NCI-H1436 (cell line): ENCODE data around the gene PPM1L.
"Not testable (repeated sequence)": the region's sequence is repeated elsewhere in the genome, so short reads cannot be mapped to it uniquely, and the experiment has no call there.

Experiments
- DNase-seq: peaks from one replicate; lab custom pipeline; 2025; lab: John Stamatoyannopoulos, UW

The PPM1L gene

GRCh38 chr3:160931474-160931873, 175.4 kb downstream of the PPM1L start:
- DNase-seq, result no peak

- no peak for DNase-seq
Observed at GRCh38 chr3:160935413-160936095, 179.5 kb downstream of the PPM1L start.

- DNase-seq, result no peak
Observed at GRCh38 chr3:160941885-160942494, 186.0 kb downstream of the PPM1L start.

GRCh38 chr3:160943996-160944395, 188.0 kb downstream of the PPM1L start:
- DNase-seq, result no peak

GRCh38 chr3:160945336-160945735, 189.3 kb downstream of the PPM1L start:
- no peak for DNase-seq

- DNase-seq, result no peak
Observed at GRCh38 chr3:160948273-160948672, 192.2 kb downstream of the PPM1L start.

GRCh38 chr3:160949460-160949859, 193.4 kb downstream of the PPM1L start:
- no peak for DNase-seq

GRCh38 chr3:160950542-160950941, 194.5 kb downstream of the PPM1L start:
- DNase-seq, result no peak

GRCh38 chr3:160950954-160951353, 194.9 kb downstream of the PPM1L start:
- DNase-seq, result no peak

- DNase-seq, result no peak
Observed at GRCh38 chr3:160951642-160952487, 195.8 kb downstream of the PPM1L start.

- no peak for DNase-seq
Observed at GRCh38 chr3:160953686-160954085, 197.7 kb downstream of the PPM1L start.

- DNase-seq, result no peak
Observed at GRCh38 chr3:160956785-160957184, 200.8 kb downstream of the PPM1L start.

GRCh38 chr3:160960568-160960967, 204.5 kb downstream of the PPM1L start:
- no peak for DNase-seq

GRCh38 chr3:160963949-160964348, 207.9 kb downstream of the PPM1L start:
- no peak for DNase-seq

GRCh38 chr3:160968761-160969160, 212.7 kb downstream of the PPM1L start:
- DNase-seq, result no peak

GRCh38 chr3:160973067-160973809, 217.2 kb downstream of the PPM1L start:
- no peak for DNase-seq

- no peak for DNase-seq
Observed at GRCh38 chr3:160977773-160978172, 221.7 kb downstream of the PPM1L start.

GRCh38 chr3:160980740-160981139, 224.7 kb downstream of the PPM1L start:
- no peak for DNase-seq

GRCh38 chr3:160981217-160981938, 225.3 kb downstream of the PPM1L start:
- no peak for DNase-seq

- no peak for DNase-seq
Observed at GRCh38 chr3:160982491-160982890, 226.5 kb downstream of the PPM1L start.

- DNase-seq, result not testable (repeated sequence)
Observed at GRCh38 chr3:160983900-160984299, 227.9 kb downstream of the PPM1L start.

- DNase-seq, result no peak
Observed at GRCh38 chr3:160986069-160986468, 230.0 kb downstream of the PPM1L start.
